ENCODE results near the gene DHDDS. TPM values are rescaled to one million over a fixed set of nuclear protein-coding genes. Genes with fewer than 3 reads are reported as not detected.

DHDDS gene
- total RNA-seq, 1 donor: 55.7 TPM

GRCh38 chr1:26449868-26450267 is 17.7 kb downstream of the DHDDS start:
- no peak for TF ChIP-seq CTCF (IDR thresholded peaks at IDR 0.05; ENCODE audit: insufficient read depth, low read length)
- DNase-seq (ENCODE audit: low read depth): no peak
- no peak overlapping the region for H3K4me3 ChIP-seq (ENCODE audit: low read depth, low read length)

GRCh38 chr1:26450908-26451307 is 18.8 kb downstream of the DHDDS start:
- H3K4me3 ChIP-seq (ENCODE audit: low read depth, low read length): no peak overlapping the region
- no peak for DNase-seq (ENCODE audit: low read depth)
- no peak for TF ChIP-seq CTCF (IDR thresholded peaks at IDR 0.05; ENCODE audit: insufficient read depth, low read length)

- no peak overlapping the region for H3K4me3 ChIP-seq (ENCODE audit: low read depth, low read length)
- TF ChIP-seq CTCF (IDR thresholded peaks at IDR 0.05; ENCODE audit: insufficient read depth, low read length): no peak
- DNase-seq (ENCODE audit: low read depth): no peak
Measured at GRCh38 chr1:26452459-26453183, 20.5 kb downstream of the DHDDS start.

- no peak for DNase-seq (ENCODE audit: low read depth)
- no peak for TF ChIP-seq CTCF (IDR thresholded peaks at IDR 0.05; ENCODE audit: insufficient read depth, low read length)
- no peak overlapping the region for H3K4me3 ChIP-seq (ENCODE audit: low read depth, low read length)
Measured at GRCh38 chr1:26459148-26459547, 27.0 kb downstream of the DHDDS start.

GRCh38 chr1:26459573-26460031 is 27.5 kb downstream of the DHDDS start:
- DNase-seq (ENCODE audit: low read depth): no peak
- H3K4me3 ChIP-seq (ENCODE audit: low read depth, low read length): no peak overlapping the region
- no peak for TF ChIP-seq CTCF (IDR thresholded peaks at IDR 0.05; ENCODE audit: insufficient read depth, low read length)

- DNase-seq (ENCODE audit: low read depth): no peak
- TF ChIP-seq CTCF (IDR thresholded peaks at IDR 0.05; ENCODE audit: insufficient read depth, low read length): no peak
- no peak overlapping the region for H3K4me3 ChIP-seq (ENCODE audit: low read depth, low read length)
Measured at GRCh38 chr1:26468911-26469310, 36.8 kb downstream of the DHDDS start.

GRCh38 chr1:26469558-26469957 is 37.4 kb downstream of the DHDDS start:
- no peak overlapping the region for H3K4me3 ChIP-seq (ENCODE audit: low read depth, low read length)
- DNase-seq (ENCODE audit: low read depth): no peak
- TF ChIP-seq CTCF (IDR thresholded peaks at IDR 0.05; ENCODE audit: insufficient read depth, low read length): no peak

All from fibroblast of the aortic adventitia (primary cell).